WTC11 (cell line): Measurements from ENCODE around the gene BDH1. TPM values are rescaled to one million over a fixed set of nuclear protein-coding genes. Genes with fewer than 3 reads are reported as not detected.

ENCODE experiments used
- ATAC-seq: fragments of 200-7000 bp; cut with Tn5 transposase; 2 replicates; pipeline ENCODE4 v1.10.0; 2021; ENCODE audit warnings: mild to moderate bottlenecking, moderate library complexity
- CTCF ChIA-PET: fragments of 300-600 bp; sonication (Branson Sonifier 250); formaldehyde crosslinking; loops from one replicate; lab custom pipeline; 2021; ENCODE audit warnings: antibody characterized with exemption; lab: Charles Lee
- POLR2A ChIA-PET: fragments of 350-600 bp; sonication (Branson Sonifier 250); formaldehyde crosslinking; loops from one replicate; lab custom pipeline; 2021; ENCODE audit warnings: antibody characterized with exemption; lab: Charles Lee
- DNase-seq: peaks from one replicate; pipeline ENCODE4 v3.0.0; 2021; ENCODE audit warnings: low spot score
- H3K27ac Mint-ChIP-seq: 2 replicates; pipeline ENCODE4 v1.8.0; 2021; ENCODE audit warnings: mixed read lengths
- H3K27me3 Mint-ChIP-seq: 2 replicates; pipeline ENCODE4 v1.8.0; 2021; ENCODE audit warnings: low read depth, mild to moderate bottlenecking, moderate library complexity, mixed read lengths
- H3K36me3 Mint-ChIP-seq: 2 replicates; pipeline ENCODE4 v1.8.0; 2021; ENCODE audit warnings: mixed read lengths
- H3K4me1 Mint-ChIP-seq: 2 replicates; pipeline ENCODE4 v1.8.0; 2022; ENCODE audit warnings: mixed read lengths
- H3K4me3 Mint-ChIP-seq: 2 replicates; pipeline ENCODE4 v1.8.0; 2021; ENCODE audit warnings: mild to moderate bottlenecking, moderate library complexity, mixed read lengths
- H3K9me3 Mint-ChIP-seq: 2 replicates; pipeline ENCODE4 v1.8.0; 2021; ENCODE audit warnings: mixed read lengths
- MXD4 ChIP-seq: fragments of 250-450 bp; sonication (Bioruptor Pico); IDR thresholded peaks from 2 replicates; pipeline ENCODE4 v1.8.0; 2021; ENCODE audit warnings: mild to moderate bottlenecking, moderate library complexity, borderline replicate concordance
- MYBL2 ChIP-seq: sonication (generic); formaldehyde crosslinking; IDR thresholded peaks from 2 replicates; pipeline ENCODE4 v1.8.1; 2023; ENCODE audit warnings: mild to moderate bottlenecking, moderate library complexity, missing genetic modification reagents
- SMAD3 ChIP-seq: sonication (generic); formaldehyde crosslinking; IDR thresholded peaks from 2 replicates; pipeline ENCODE4 v1.8.0; 2022; ENCODE audit warnings: missing genetic modification reagents, mild to moderate bottlenecking, borderline replicate concordance
- SMAD4 ChIP-seq: sonication (generic); formaldehyde crosslinking; IDR thresholded peaks from 2 replicates; pipeline ENCODE4 v1.8.0; 2022; ENCODE audit warnings: mild to moderate bottlenecking, missing genetic modification reagents
- TCF7 ChIP-seq: sonication (generic); formaldehyde crosslinking; IDR thresholded peaks from 2 replicates; pipeline ENCODE4 v1.8.0; 2022; ENCODE audit warnings: mild to moderate bottlenecking, low read depth, missing genetic modification reagents, moderate library complexity
- ZNF317 ChIP-seq: sonication (generic); formaldehyde crosslinking; IDR thresholded peaks from 2 replicates; pipeline ENCODE4 v1.8.1; 2023; ENCODE audit warnings: low read depth, mild to moderate bottlenecking, moderate library complexity, missing genetic modification reagents, borderline replicate concordance
- total RNA-seq: library from RNA; stranded (reverse); gene quantifications from 3 replicates; pipeline ENCODE4 v1.2.3, GENCODE V29; 2021
- TF ChIP-seq, protein P1 (sequence below): sonication (generic); formaldehyde crosslinking; IDR thresholded peaks from 2 replicates; pipeline ENCODE4 v1.8.0; 2023; ENCODE audit warnings: mild to moderate bottlenecking, missing genetic modification reagents
- TF ChIP-seq, protein P2 (sequence below): fragments of 250-450 bp; sonication (Bioruptor Pico); IDR thresholded peaks from 2 replicates; pipeline ENCODE4 v1.9.0; 2021; ENCODE audit warnings: moderate library complexity, mild to moderate bottlenecking, inconsistent platforms, borderline replicate concordance
- TF ChIP-seq, protein P3 (sequence below): sonication (generic); formaldehyde crosslinking; IDR thresholded peaks from 2 replicates; pipeline ENCODE4 v1.8.1; 2022; ENCODE audit warnings: mild to moderate bottlenecking, moderate library complexity, missing genetic modification reagents
- TF ChIP-seq, protein P4 (sequence below): fragments of 200-600 bp; IDR thresholded peaks from 2 replicates; pipeline ENCODE4 v1.8.0; 2022; ENCODE audit warnings: antibody characterized with exemption
- TF ChIP-seq, protein P5 (sequence below): sonication (generic); formaldehyde crosslinking; IDR thresholded peaks from 2 replicates; pipeline ENCODE4 v1.8.0; 2022; ENCODE audit warnings: mild to moderate bottlenecking, missing genetic modification reagents
- TF ChIP-seq, protein P6 (sequence below): sonication (generic); formaldehyde crosslinking; IDR thresholded peaks from 2 replicates; pipeline ENCODE4 v1.8.1; 2022; ENCODE audit warnings: low read depth, mild to moderate bottlenecking, moderate library complexity, missing genetic modification reagents, borderline replicate concordance

BDH1 gene
- total RNA-seq, 1 experiment from 2014 or later, result 26.8 TPM

DNA sequence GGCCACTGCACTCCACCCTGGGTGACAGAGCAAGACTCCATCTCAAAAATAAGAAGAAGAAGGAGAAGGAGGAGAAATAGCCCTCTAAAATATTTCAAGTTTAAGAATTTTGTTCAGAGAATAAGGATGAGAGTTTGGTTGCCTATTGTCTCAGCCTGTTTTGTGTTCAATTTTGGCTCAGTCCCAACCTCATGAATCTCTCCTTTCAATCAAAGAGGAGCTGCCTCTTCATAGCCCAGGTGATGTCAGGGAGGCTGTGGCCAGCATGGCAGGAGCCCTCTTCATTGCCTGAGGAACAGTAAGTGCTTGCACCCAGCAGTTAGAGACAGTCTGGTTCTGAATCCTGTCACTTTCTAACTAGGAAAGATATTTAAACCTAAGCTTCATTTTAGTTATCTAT, 55.0 kb downstream of the BDH1 start:
- peaks cover 7% of the 10 kb centered on the region for H3K27me3 Mint-ChIP-seq
- POLR2A ChIA-PET, result no interaction called here
- H3K4me3 Mint-ChIP-seq, result no peak overlapping the region
- ATAC-seq (no peak), DNase-seq (no peak)
- H3K27ac Mint-ChIP-seq, result no peak overlapping the region
- H3K9me3 Mint-ChIP-seq, result peaks cover 26% of the 10 kb centered on the region
- peaks cover 7% of the 10 kb centered on the region for H3K36me3 Mint-ChIP-seq
- TF ChIP-seq, protein P1, sequence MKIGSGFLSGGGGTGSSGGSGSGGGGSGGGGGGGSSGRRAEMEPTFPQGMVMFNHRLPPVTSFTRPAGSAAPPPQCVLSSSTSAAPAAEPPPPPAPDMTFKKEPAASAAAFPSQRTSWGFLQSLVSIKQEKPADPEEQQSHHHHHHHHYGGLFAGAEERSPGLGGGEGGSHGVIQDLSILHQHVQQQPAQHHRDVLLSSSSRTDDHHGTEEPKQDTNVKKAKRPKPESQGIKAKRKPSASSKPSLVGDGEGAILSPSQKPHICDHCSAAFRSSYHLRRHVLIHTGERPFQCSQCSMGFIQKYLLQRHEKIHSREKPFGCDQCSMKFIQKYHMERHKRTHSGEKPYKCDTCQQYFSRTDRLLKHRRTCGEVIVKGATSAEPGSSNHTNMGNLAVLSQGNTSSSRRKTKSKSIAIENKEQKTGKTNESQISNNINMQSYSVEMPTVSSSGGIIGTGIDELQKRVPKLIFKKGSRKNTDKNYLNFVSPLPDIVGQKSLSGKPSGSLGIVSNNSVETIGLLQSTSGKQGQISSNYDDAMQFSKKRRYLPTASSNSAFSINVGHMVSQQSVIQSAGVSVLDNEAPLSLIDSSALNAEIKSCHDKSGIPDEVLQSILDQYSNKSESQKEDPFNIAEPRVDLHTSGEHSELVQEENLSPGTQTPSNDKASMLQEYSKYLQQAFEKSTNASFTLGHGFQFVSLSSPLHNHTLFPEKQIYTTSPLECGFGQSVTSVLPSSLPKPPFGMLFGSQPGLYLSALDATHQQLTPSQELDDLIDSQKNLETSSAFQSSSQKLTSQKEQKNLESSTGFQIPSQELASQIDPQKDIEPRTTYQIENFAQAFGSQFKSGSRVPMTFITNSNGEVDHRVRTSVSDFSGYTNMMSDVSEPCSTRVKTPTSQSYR (CRISPR knock-in tag), result no peak
- TF ChIP-seq SMAD4 (CRISPR knock-in tag) (no peak), ZNF317 (CRISPR knock-in tag) (no peak)
- TF ChIP-seq, protein P2, sequence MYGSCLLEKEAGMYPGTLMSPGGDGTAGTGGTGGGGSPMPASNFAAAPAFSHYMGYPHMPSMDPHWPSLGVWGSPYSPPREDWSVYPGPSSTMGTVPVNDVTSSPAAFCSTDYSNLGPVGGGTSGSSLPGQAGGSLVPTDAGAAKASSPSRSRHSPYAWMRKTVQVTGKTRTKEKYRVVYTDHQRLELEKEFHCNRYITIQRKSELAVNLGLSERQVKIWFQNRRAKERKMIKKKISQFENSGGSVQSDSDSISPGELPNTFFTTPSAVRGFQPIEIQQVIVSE (CRISPR knock-in tag), result no peak
- no peaks in the 10 kb centered on the region for H3K4me1 Mint-ChIP-seq
- CTCF ChIA-PET, result interaction anchor here (0.7 to 1.5 kb wide), 7 partner anchors 34 to 277 kb away, joined by 3 to 7 read pairs (median 5); no protein-coding TSS in a partner anchor

DNA sequence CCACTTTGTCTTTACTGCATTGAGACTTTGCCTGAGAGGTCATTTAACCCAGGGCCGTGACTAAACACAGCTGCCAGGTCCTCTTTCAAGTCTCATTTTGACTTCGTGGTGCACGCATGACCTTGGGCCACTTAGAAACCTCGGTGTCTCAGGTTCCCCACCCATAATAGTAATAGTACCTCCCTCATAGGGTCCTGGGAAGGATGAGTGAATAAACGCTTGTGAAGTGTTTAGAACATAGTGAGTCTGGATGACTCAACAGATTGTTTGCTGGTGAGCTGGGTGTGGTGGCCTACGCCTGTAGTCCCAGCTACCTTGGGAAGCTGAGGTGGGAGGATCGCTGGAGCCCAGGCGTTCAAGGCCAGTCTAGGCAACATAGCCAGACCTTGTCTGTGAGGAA, 56.3 kb downstream of the BDH1 start:
- peaks cover 7% of the 10 kb centered on the region for H3K36me3 Mint-ChIP-seq
- peaks cover 26% of the 10 kb centered on the region for H3K9me3 Mint-ChIP-seq
- no peak overlapping the region for H3K27ac Mint-ChIP-seq
- H3K4me3 Mint-ChIP-seq, result no peak overlapping the region
- TF ChIP-seq MYBL2 (CRISPR knock-in tag), result no peak
- no peak for TF ChIP-seq MXD4 (CRISPR knock-in tag)
- peaks cover 7% of the 10 kb centered on the region for H3K27me3 Mint-ChIP-seq
- H3K4me1 Mint-ChIP-seq, result no peaks in the 10 kb centered on the region
- ATAC-seq, result no peak
- ChIA-PET POLR2A (interaction anchor here (0.9 kb wide), 1 partner anchor 91 kb away, joined by 3 read pairs; no protein-coding TSS in a partner anchor), CTCF (no interaction called here)
- DNase-seq, result no peak

DNA sequence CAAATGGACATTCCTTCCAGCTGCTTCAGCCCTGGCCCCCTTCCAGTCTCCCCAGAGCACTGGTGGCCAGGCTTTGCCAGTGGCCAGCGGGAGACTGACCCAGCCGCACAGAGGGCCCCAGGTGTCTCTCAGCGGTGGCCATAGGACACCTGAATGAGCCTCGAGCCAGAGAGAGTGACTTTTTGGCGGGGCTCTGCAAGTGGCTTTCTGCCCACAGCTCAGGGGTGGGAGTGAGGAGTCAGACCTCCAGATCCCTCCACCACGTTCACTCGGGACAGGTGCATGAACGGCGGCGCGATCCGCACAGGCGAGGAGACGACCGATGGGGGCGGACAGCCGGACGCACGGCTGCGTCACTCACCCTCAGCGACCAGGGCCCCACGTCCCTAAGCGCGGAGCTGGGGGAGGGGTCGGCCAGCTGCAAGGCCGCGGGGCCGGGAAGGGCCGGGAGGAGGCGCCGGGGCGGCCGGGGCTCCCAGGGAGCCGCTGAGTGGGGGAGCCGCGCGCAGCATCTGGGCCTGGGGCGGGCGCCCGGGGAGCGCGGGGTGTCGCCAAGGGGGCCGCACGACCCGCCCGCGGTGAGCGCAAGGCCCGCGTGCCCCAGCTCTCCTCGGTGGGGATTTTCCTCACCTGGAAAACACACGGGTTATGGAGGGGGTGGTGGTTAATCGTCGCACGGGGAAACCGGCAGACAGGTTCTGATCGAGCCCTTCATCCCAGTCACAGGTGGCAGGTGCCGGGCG, 57.1 kb downstream of the BDH1 start:
- Mint-ChIP-seq H3K27ac (no peak overlapping the region), H3K4me1 (no peaks in the 10 kb centered on the region), H3K9me3 (peaks cover 26% of the 10 kb centered on the region), H3K36me3 (peaks cover 7% of the 10 kb centered on the region), H3K4me3 (no peak overlapping the region), H3K27me3 (peaks cover 7% of the 10 kb centered on the region)
- CTCF ChIA-PET, result interaction anchor here (1.0 kb wide), 1 partner anchor 51 kb away, joined by 3 read pairs; no protein-coding TSS in a partner anchor
- ATAC-seq (no peak), DNase-seq (no peak)
- POLR2A ChIA-PET, result no interaction called here
- TF ChIP-seq, protein P3, sequence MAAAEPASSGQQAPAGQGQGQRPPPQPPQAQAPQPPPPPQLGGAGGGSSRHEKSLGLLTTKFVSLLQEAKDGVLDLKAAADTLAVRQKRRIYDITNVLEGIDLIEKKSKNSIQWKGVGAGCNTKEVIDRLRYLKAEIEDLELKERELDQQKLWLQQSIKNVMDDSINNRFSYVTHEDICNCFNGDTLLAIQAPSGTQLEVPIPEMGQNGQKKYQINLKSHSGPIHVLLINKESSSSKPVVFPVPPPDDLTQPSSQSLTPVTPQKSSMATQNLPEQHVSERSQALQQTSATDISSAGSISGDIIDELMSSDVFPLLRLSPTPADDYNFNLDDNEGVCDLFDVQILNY (CRISPR knock-in tag), result no peak
- TF ChIP-seq, protein P4, sequence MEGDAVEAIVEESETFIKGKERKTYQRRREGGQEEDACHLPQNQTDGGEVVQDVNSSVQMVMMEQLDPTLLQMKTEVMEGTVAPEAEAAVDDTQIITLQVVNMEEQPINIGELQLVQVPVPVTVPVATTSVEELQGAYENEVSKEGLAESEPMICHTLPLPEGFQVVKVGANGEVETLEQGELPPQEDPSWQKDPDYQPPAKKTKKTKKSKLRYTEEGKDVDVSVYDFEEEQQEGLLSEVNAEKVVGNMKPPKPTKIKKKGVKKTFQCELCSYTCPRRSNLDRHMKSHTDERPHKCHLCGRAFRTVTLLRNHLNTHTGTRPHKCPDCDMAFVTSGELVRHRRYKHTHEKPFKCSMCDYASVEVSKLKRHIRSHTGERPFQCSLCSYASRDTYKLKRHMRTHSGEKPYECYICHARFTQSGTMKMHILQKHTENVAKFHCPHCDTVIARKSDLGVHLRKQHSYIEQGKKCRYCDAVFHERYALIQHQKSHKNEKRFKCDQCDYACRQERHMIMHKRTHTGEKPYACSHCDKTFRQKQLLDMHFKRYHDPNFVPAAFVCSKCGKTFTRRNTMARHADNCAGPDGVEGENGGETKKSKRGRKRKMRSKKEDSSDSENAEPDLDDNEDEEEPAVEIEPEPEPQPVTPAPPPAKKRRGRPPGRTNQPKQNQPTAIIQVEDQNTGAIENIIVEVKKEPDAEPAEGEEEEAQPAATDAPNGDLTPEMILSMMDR, result no peak
- TF ChIP-seq, protein P5, sequence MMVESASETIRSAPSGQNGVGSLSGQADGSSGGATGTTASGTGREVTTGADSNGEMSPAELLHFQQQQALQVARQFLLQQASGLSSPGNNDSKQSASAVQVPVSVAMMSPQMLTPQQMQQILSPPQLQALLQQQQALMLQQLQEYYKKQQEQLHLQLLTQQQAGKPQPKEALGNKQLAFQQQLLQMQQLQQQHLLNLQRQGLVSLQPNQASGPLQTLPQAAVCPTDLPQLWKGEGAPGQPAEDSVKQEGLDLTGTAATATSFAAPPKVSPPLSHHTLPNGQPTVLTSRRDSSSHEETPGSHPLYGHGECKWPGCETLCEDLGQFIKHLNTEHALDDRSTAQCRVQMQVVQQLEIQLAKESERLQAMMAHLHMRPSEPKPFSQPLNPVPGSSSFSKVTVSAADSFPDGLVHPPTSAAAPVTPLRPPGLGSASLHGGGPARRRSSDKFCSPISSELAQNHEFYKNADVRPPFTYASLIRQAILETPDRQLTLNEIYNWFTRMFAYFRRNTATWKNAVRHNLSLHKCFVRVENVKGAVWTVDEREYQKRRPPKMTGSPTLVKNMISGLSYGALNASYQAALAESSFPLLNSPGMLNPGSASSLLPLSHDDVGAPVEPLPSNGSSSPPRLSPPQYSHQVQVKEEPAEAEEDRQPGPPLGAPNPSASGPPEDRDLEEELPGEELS (CRISPR knock-in tag), result no peak
- TF ChIP-seq MXD4 (CRISPR knock-in tag) (no peak), SMAD3 (CRISPR knock-in tag) (no peak), TCF7 (CRISPR knock-in tag) (no peak)
- TF ChIP-seq, protein P6, sequence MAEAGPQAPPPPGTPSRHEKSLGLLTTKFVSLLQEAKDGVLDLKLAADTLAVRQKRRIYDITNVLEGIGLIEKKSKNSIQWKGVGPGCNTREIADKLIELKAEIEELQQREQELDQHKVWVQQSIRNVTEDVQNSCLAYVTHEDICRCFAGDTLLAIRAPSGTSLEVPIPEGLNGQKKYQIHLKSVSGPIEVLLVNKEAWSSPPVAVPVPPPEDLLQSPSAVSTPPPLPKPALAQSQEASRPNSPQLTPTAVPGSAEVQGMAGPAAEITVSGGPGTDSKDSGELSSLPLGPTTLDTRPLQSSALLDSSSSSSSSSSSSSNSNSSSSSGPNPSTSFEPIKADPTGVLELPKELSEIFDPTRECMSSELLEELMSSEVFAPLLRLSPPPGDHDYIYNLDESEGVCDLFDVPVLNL, result no peak
